HEK293T (cell line): ENCODE results near the gene MORN5.

Experiments used
- CTCF ChIA-PET: fragments of 350-600 bp; formaldehyde crosslinking; extraction: SDS; loops from one replicate; lab custom pipeline; 2021; ENCODE audit warnings: antibody characterized with exemption, inconsistent platforms; lab: Yijun Ruan, JAX
- POLR2A ChIA-PET: fragments of 350-600 bp; formaldehyde crosslinking; extraction: SDS; loops from one replicate; lab custom pipeline; 2020; ENCODE audit warnings: antibody characterized with exemption, inconsistent platforms; lab: Yijun Ruan, JAX
- DNase-seq: peaks from one replicate; pipeline ENCODE4 v3.0.0; 2012; ENCODE audit warnings: mixed read lengths; ENCODE audit errors: extremely low spot score
- ARNT ChIP-seq: fragments of 450-650 bp; IDR thresholded peaks from 2 replicates; pipeline ENCODE4 v1.6.1; 2017; ENCODE audit warnings: mild to moderate bottlenecking
- BHLHE40 ChIP-seq: fragments of 450-650 bp; IDR thresholded peaks from 2 replicates; pipeline ENCODE4 v1.6.1; 2016; ENCODE audit warnings: mild to moderate bottlenecking, moderate library complexity, borderline replicate concordance
- CTBP1 ChIP-seq: fragments of 450-650 bp; IDR thresholded peaks from 2 replicates; pipeline ENCODE4 v1.6.1; 2016; ENCODE audit warnings: borderline replicate concordance
- ELF4 ChIP-seq: fragments of 450-650 bp; IDR thresholded peaks from 2 replicates; pipeline ENCODE4 v1.6.1; 2017; ENCODE audit warnings: antibody characterized with exemption
- FOXA1 ChIP-seq: fragments of 450-650 bp; IDR thresholded peaks from 2 replicates; pipeline ENCODE4 v1.6.1; 2016; ENCODE audit warnings: mild to moderate bottlenecking
- FOXK2 ChIP-seq: fragments of 450-650 bp; IDR thresholded peaks from 2 replicates; pipeline ENCODE4 v1.6.1; 2016; ENCODE audit warnings: mild to moderate bottlenecking
- FOXM1 ChIP-seq: fragments of 450-650 bp; IDR thresholded peaks from 2 replicates; pipeline ENCODE4 v1.6.1; 2017; ENCODE audit warnings: mild to moderate bottlenecking, borderline replicate concordance
- HDGF ChIP-seq: fragments of 450-650 bp; IDR thresholded peaks from 2 replicates; pipeline ENCODE4 v1.6.1; 2017; ENCODE audit warnings: antibody characterized with exemption, borderline replicate concordance
- L3MBTL2 ChIP-seq: fragments of 450-650 bp; conservative IDR thresholded peaks from 2 replicates; pipeline ENCODE4 v1.6.1; 2016; ENCODE audit warnings: mild to moderate bottlenecking
- LEF1 ChIP-seq: fragments of 450-650 bp; IDR thresholded peaks from 2 replicates; pipeline ENCODE4 v1.6.1; 2017; ENCODE audit warnings: mild to moderate bottlenecking, borderline replicate concordance
- NFRKB ChIP-seq: fragments of 450-650 bp; IDR thresholded peaks from 2 replicates; pipeline ENCODE4 v1.6.1; 2016; ENCODE audit warnings: mild to moderate bottlenecking, moderate library complexity
- SP1 ChIP-seq: fragments of 450-650 bp; IDR thresholded peaks from 2 replicates; pipeline ENCODE4 v1.6.1; 2017
- SUZ12 ChIP-seq: fragments of 450-650 bp; IDR thresholded peaks from 2 replicates; pipeline ENCODE4 v1.6.1; 2016; ENCODE audit warnings: mild to moderate bottlenecking
- TARDBP ChIP-seq: fragments of 450-650 bp; IDR thresholded peaks from 2 replicates; pipeline ENCODE4 v1.6.1; 2016
- ZNF384 ChIP-seq: fragments of 450-650 bp; IDR thresholded peaks from 2 replicates; pipeline ENCODE4 v1.6.1; 2016
- TF ChIP-seq, protein P1 (sequence below): fragments of 450-650 bp; IDR thresholded peaks from 2 replicates; pipeline ENCODE4 v1.6.1; 2016

The MORN5 gene

DNA sequence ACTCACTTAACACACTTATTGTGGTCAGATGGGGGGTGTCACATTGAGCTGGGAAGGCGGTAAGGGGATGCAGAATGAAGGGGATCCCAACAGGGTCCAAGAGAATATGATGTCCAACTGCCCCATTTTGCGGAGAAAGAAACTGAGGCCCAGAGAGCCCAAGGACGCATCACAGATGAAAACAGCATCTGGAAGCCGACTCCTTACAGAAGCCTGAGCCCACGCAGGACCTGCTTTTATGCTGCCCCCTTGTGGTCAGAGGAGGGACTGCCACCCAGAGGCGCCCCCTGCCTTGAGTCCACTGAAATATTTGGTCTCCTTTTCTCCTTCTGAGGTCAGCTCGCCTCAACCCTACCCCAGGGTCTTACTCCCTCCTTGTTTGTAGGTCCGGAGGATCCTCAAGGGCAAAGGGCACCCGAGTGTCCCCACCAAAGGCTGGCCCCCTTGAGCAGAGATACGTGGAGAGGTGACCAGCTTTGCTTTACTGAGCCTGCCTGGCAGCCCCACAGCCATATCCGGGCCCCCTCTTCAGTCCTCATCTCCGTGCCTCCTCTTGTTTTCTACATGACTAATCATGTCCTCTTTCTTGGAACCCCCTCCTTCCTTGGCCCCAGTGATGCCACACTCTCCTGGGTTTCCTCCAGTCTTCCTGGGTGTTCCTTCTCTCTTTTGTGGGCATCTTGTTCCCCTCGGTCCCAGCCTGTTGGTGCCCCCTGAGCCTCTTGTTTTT is 36.6 kb upstream of the MORN5 start:
- ChIA-PET CTCF (interaction anchor here (0.6 to 4.6 kb wide), 11 partner anchors 9 to 339 kb away, joined by 3 to 55 read pairs (median 4); no protein-coding TSS in a partner anchor), POLR2A (interaction anchor here (1.1 kb wide), 1 partner anchor 24 kb away, joined by 4 read pairs; no protein-coding TSS in a partner anchor)
- TF ChIP-seq BHLHE40 (no peak), TARDBP (no peak), FOXK2 (no peak), ARNT (no peak), SUZ12 (no peak), ZNF384 (no peak), LEF1 (no peak), HDGF (no peak)
- peak; percentile 87 for DNase-seq

DNA sequence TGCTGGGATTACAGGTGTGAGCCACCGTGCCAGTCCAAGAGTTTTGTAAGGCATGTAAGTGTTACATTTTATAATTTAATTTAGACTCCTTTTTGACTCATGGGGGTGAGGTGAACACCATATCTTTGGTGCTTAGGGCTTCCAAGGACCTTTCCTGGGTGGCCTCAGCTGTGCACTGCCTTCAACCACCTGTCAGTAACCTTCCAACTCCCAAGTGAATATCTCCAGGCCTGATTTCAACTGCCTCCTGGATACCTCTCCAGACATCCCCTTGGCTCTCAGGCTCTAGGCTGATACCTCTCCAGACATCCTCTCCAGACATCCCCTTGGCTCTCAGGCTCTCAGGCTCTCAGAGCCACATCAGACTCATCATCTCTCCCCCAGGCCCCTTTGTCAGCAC is 35.7 kb upstream of the MORN5 start:
- ChIA-PET POLR2A (no interaction called here), CTCF (interaction anchor here (1.0 to 4.6 kb wide), 10 partner anchors 8 to 229 kb away, joined by 3 to 55 read pairs (median 8); no protein-coding TSS in a partner anchor)
- DNase-seq: no peak
- TF ChIP-seq ZNF384 (no peak), FOXK2 (no peak), TARDBP (no peak), ARNT (no peak), SP1 (no peak), SUZ12 (no peak), NFRKB (no peak), LEF1 (no peak), BHLHE40 (no peak), FOXM1 (no peak)
- TF ChIP-seq, protein P1, sequence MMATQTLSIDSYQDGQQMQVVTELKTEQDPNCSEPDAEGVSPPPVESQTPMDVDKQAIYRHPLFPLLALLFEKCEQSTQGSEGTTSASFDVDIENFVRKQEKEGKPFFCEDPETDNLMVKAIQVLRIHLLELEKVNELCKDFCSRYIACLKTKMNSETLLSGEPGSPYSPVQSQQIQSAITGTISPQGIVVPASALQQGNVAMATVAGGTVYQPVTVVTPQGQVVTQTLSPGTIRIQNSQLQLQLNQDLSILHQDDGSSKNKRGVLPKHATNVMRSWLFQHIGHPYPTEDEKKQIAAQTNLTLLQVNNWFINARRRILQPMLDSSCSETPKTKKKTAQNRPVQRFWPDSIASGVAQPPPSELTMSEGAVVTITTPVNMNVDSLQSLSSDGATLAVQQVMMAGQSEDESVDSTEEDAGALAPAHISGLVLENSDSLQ: no peak

DNA sequence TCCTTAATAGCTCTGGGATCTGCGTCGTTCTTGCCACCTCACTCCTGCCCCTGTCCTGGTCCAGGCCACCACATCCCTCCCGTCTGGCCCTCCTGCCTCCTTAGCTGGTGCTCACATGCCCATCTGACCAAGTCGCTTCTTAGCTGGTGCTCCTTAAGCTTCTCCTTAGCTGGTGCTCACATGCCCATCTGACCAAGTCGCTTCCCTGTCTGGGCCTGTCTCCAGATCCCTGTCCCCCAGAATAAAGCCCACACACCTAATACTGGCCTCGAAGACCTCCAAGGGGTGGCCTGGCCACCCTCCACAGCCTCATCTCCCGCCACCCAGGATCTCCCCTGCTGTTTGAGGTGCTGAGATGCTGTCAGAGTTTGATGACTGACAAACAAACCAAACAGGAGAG is 35.2 kb upstream of the MORN5 start:
- POLR2A ChIA-PET: interaction anchor here (1.1 kb wide), 1 partner anchor 29 kb away, joined by 3 read pairs; no protein-coding TSS in a partner anchor
- CTCF ChIA-PET: interaction anchor here (0.5 to 4.6 kb wide), 13 partner anchors 8 to 232 kb away, joined by 3 to 55 read pairs (median 5); partner anchors contain the start of genes MRRF and RBM18
- DNase-seq: no peak
- TF ChIP-seq FOXA1: no peak
- TF ChIP-seq FOXM1: no peak
- no peak for TF ChIP-seq ZNF384
- TF ChIP-seq CTBP1: no peak
- no peak for TF ChIP-seq FOXK2
- no peak for TF ChIP-seq BHLHE40
- no peak for TF ChIP-seq LEF1

DNA sequence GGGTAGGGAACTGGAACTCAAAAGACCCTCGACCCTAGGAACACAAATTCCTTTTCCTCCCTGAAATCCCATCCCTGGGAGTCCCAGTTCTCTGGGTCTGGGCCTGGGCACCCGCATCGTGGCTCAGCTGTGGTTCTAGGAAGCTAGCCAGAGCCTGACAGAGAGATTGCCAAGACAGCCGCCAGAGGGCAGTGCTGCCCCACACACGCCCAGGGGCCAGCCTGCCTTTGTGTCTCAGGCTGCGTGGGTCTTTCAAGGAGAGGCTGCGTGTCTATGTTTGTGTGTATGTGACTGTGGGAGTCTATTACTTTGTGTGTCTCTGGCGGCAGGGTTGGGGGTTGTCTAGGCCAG is 34.6 kb upstream of the MORN5 start:
- peak; percentile 82 for DNase-seq
- CTCF ChIA-PET: interaction anchor here (0.5 to 4.6 kb wide), 13 partner anchors 9 to 232 kb away, joined by 3 to 55 read pairs (median 5); partner anchors contain the start of genes MRRF and RBM18
- POLR2A ChIA-PET: interaction anchor here (1.1 kb wide), 1 partner anchor 29 kb away, joined by 3 read pairs; no protein-coding TSS in a partner anchor

DNA sequence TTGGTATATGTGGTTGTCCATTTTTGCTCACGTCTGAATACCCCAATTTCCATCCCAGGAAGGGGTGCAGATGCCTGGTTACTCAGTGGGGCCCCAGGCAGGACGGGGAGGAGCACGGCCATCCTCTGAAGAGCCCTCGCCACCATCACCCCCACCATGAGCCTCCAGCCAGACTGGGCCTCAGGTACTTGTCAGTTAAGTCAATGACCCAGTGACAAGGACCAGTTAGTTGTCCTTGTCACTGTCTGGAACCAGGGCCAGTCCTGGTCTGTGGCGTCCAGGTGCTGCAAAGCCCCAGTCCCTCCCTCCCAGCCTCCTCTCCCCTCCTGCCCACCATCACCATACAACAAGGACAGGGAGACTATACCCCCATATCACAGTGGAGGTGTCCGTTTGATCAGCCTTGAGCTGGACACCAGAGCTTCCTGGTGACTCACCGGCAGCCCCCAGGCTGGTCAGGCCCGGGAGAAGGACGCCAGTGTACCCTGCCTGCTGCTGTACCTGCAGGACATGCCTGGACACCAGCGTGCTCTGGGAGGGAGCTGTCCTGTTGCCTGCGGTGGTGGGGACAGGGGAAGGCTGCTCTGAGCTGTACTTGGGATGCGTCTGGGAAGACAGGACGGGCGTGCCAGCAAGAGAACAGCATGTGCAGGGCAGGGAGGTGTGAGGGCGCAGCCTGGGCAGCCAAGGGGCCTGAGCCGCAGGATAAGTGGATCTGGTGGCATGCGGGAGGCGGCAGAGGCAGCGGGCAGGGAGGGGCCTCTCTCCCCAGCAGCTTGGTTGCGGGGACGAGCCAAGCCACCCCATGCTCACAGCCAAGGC is 34.0 kb upstream of the MORN5 start:
- no peak for TF ChIP-seq FOXM1
- no peak for TF ChIP-seq FOXA1
- no peak for TF ChIP-seq SUZ12
- no peak for TF ChIP-seq SP1
- no peak for TF ChIP-seq ARNT
- TF ChIP-seq, protein P1: no peak
- TF ChIP-seq FOXK2: no peak
- TF ChIP-seq HDGF: no peak
- no peak for TF ChIP-seq L3MBTL2
- TF ChIP-seq NFRKB: no peak
- TF ChIP-seq CTBP1: no peak
- no peak for TF ChIP-seq BHLHE40
- TF ChIP-seq ZNF384: no peak
- TF ChIP-seq LEF1: no peak
- no peak for TF ChIP-seq TARDBP
- no peak for DNase-seq
- ChIA-PET POLR2A (interaction anchor here (0.6 to 1.1 kb wide), 2 partner anchors 30 to 580 kb away, joined by 3 to 5 read pairs; no protein-coding TSS in a partner anchor), CTCF (interaction anchor here (0.7 to 4.6 kb wide), 11 partner anchors 9 to 231 kb away, joined by 3 to 55 read pairs (median 5); partner anchors contain the start of genes MRRF and RBM18)

More for the DNA sequence above, 34.6 kb upstream of the MORN5 start:
- TF ChIP-seq LEF1 (no peak), SUZ12 (no peak), FOXM1 (no peak), TARDBP (no peak), NFRKB (no peak), BHLHE40 (no peak), SP1 (no peak), FOXA1 (no peak), ZNF384 (no peak), FOXK2 (no peak), CTBP1 (no peak), HDGF (no peak), ARNT (no peak), ELF4 (no peak), L3MBTL2 (no peak)
- TF ChIP-seq, protein P1: no peak
